AG09319 (cell line): ENCODE measurements around the gene CTNNA1.

ENCODE experiments used
- DNase-seq: peaks from one replicate; pipeline ENCODE4 v3.0.0-alpha.2; 2010; ENCODE audit warnings: low read depth; ENCODE audit errors: extremely low read depth
- CTCF ChIP-seq: IDR thresholded peaks from 2 replicates; pipeline ENCODE4 v1.5.1; 2011; ENCODE audit warnings: low read depth, mild to moderate bottlenecking, inconsistent platforms, low read length, moderate library complexity

CTNNA1 gene

GRCh38 chr5:138844812-138845513 lies 91.7 kb downstream of the CTNNA1 start:
- no peak for TF ChIP-seq CTCF
- no peak for DNase-seq

DNA sequence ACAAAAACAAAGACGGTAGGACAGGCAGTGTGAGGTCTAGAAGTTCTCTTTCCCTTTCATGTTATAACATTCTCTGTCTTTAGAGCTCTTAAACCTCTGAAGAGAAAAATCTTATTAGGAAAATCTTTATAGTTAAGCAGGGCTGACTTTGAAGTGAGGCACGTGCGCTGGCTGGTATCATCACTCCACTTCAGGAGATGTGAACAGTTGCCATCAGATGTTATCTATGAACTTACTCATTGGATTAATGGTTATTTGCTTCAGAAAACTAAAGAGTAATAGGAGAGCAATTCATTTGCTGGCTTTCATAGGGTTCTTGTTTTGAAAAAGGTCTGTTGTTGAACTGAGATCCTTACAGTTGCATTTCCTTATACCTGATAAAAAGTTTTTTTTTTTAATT lies 96.2 kb downstream of the CTNNA1 start:
- no peak for DNase-seq
- no peak for TF ChIP-seq CTCF

DNA sequence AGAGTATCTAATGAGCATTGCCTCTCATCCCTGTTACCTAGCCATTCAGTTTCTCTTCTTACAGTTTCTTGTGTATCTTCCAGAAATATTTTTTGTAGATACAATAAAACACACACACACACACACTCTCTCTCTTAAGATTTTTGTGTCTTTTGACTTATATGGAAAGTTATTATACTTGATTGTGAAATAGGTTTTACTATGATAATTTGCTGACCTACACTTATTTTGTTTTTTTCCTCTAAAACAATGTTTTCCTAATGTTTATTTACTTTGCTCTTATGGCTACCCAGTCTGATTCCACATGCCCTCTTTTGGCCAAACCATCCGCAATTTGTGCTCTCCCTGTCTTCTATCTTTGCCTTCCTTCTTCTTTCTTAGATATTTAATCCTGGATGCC lies 96.7 kb downstream of the CTNNA1 start:
- TF ChIP-seq CTCF, result no peak
- DNase-seq, result no peak

GRCh38 chr5:138850865-138851435 lies 97.7 kb downstream of the CTNNA1 start:
- TF ChIP-seq CTCF, result no peak
- no peak for DNase-seq

DNA sequence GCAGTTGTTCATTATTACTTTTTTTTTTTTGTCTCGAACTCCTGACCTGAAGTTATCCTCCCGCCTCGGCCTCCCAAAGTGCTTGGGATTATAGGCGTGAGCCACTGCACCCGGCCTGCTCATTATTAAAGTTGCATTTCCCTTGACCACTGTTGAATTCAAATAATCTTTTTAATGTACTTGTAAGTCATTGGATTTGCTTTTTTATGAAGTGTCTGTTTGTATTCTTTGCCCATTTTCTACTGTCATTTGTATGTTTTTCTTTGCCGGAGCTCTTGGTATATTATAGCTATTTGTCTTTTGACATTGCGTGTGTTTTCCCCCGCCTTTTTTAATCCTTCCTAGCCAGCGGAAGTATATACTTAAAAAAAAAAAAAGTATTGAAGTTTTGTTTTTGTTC lies 99.9 kb downstream of the CTNNA1 start:
- no peak for TF ChIP-seq CTCF

GRCh38 chr5:138867011-138867410 lies 113.8 kb downstream of the CTNNA1 start:
- no peak for DNase-seq
- no peak for TF ChIP-seq CTCF

More for the DNA sequence above, 99.9 kb downstream of the CTNNA1 start:
- DNase-seq, result no peak

- no peak for DNase-seq
- no peak for TF ChIP-seq CTCF
Observed at GRCh38 chr5:138869038-138869437, 115.8 kb downstream of the CTNNA1 start.
